H9 (cell line): ENCODE data around the gene VANGL2. TPM values are rescaled to one million over a fixed set of nuclear protein-coding genes. Genes with fewer than 3 reads are reported as not detected.

ENCODE experiments used
- DNase-seq: peaks from one replicate; pipeline ENCODE4 v3.0.0-alpha.2; 2017
- H2AFZ ChIP-seq: one replicate; pipeline ENCODE4 v1.6.1; 2013; ENCODE audit warnings: mild to moderate bottlenecking, low read length, control low read depth, moderate library complexity
- H2AK5ac ChIP-seq: 2 replicates; pipeline ENCODE4 v1.6.1; 2013; ENCODE audit warnings: low read length, control low read depth, mixed read lengths; ENCODE audit not compliant: insufficient read length
- H2BK120ac ChIP-seq: one replicate; pipeline ENCODE4 v1.6.1; 2013; ENCODE audit warnings: low read depth, mild to moderate bottlenecking, low read length, control low read depth, inconsistent platforms; ENCODE audit not compliant: poor library complexity, severe bottlenecking
- H2BK12ac ChIP-seq: 2 replicates; pipeline ENCODE4 v1.6.1; 2013; ENCODE audit warnings: low read length, control low read depth, mixed read lengths, low read depth; ENCODE audit not compliant: insufficient read length
- H2BK15ac ChIP-seq: 2 replicates; pipeline ENCODE4 v1.6.1; 2013; ENCODE audit warnings: low read depth, low read length, control low read depth
- H2BK20ac ChIP-seq: one replicate; pipeline ENCODE4 v1.6.1; 2013; ENCODE audit warnings: low read depth, mild to moderate bottlenecking, low read length, control low read depth, inconsistent platforms; ENCODE audit not compliant: poor library complexity, severe bottlenecking
- H2BK5ac ChIP-seq: 2 replicates; pipeline ENCODE4 v1.6.1; 2013; ENCODE audit warnings: low read length, control low read depth, mixed read lengths; ENCODE audit not compliant: insufficient read length
- H3K14ac ChIP-seq: 2 replicates; pipeline ENCODE4 v1.6.1; 2013; ENCODE audit warnings: low read length, control low read depth; ENCODE audit not compliant: insufficient read depth
- H3K18ac ChIP-seq: 2 replicates; pipeline ENCODE4 v1.6.1; 2013; ENCODE audit warnings: low read depth, mild to moderate bottlenecking, mixed read lengths, low read length, control low read depth; ENCODE audit not compliant: insufficient read length
- H3K23ac ChIP-seq: 2 replicates; pipeline ENCODE4 v1.6.1; 2013; ENCODE audit warnings: low read length, control low read depth, mixed read lengths, low read depth; ENCODE audit not compliant: insufficient read length
- H3K23me2 ChIP-seq: 2 replicates; pipeline ENCODE4 v1.6.1; 2013; ENCODE audit warnings: low read depth, mild to moderate bottlenecking, mixed read lengths, low read length, control low read depth; ENCODE audit not compliant: insufficient read length, poor library complexity, severe bottlenecking
- H3K27ac ChIP-seq: 2 replicates; pipeline ENCODE4 v1.5.1; 2013; ENCODE audit warnings: low read length, control low read depth, mixed read lengths, low read depth; ENCODE audit not compliant: insufficient read length
- H3K27me3 ChIP-seq: 2 replicates; pipeline ENCODE4 v1.6.1; 2013; ENCODE audit warnings: low read length, control low read depth, inconsistent platforms; ENCODE audit not compliant: insufficient read depth
- H3K4ac ChIP-seq: 2 replicates; pipeline ENCODE4 v1.6.1; 2013; ENCODE audit warnings: low read depth, mild to moderate bottlenecking, control low read depth, inconsistent platforms, low read length, moderate library complexity
- H3K4me1 ChIP-seq: 2 replicates; pipeline ENCODE4 v1.6.1; 2013; ENCODE audit warnings: low read length, control low read depth, inconsistent platforms; ENCODE audit not compliant: insufficient read depth
- H3K4me2 ChIP-seq: 2 replicates; pipeline ENCODE4 v1.6.1; 2013; ENCODE audit warnings: low read length, control low read depth, mixed read lengths; ENCODE audit not compliant: insufficient read length, insufficient read depth
- H3K56ac ChIP-seq: 2 replicates; pipeline ENCODE4 v1.6.1; 2013; ENCODE audit warnings: low read depth, mild to moderate bottlenecking, mixed read lengths, low read length, control low read depth; ENCODE audit not compliant: insufficient read length
- H3K79me1 ChIP-seq: 2 replicates; pipeline ENCODE4 v1.6.1; 2013; ENCODE audit warnings: low read depth, mild to moderate bottlenecking, moderate library complexity, low read length, control low read depth, inconsistent platforms; ENCODE audit not compliant: insufficient read depth, poor library complexity, severe bottlenecking
- H3K79me2 ChIP-seq: 2 replicates; pipeline ENCODE4 v1.6.1; 2013; ENCODE audit warnings: low read length, control low read depth, inconsistent platforms; ENCODE audit not compliant: insufficient read depth
- H3K9ac ChIP-seq: 2 replicates; pipeline ENCODE4 v1.6.1; 2013; ENCODE audit warnings: low read length, control low read depth, mixed read lengths; ENCODE audit not compliant: insufficient read length; ENCODE audit errors: extremely low read depth
- H3K9me3 ChIP-seq: one replicate; pipeline ENCODE4 v1.6.1; 2013; ENCODE audit warnings: low read depth, low read length, inconsistent platforms; ENCODE audit not compliant: control insufficient read depth
- H3T11ph ChIP-seq: one replicate; pipeline ENCODE4 v1.6.1; 2013; ENCODE audit warnings: mild to moderate bottlenecking, low read length, control low read depth, inconsistent platforms
- H4K20me1 ChIP-seq: one replicate; pipeline ENCODE4 v1.6.1; 2013; ENCODE audit not compliant: control insufficient read depth, insufficient read length, insufficient read depth
- H4K5ac ChIP-seq: 2 replicates; pipeline ENCODE4 v1.6.1; 2013; ENCODE audit warnings: low read depth, mild to moderate bottlenecking, mixed read lengths, low read length, control low read depth; ENCODE audit not compliant: insufficient read length
- H4K8ac ChIP-seq: replicated peaks from 2 replicates; pipeline ENCODE4 v1.6.1; 2013; ENCODE audit warnings: low read length, control low read depth, mixed read lengths, low read depth; ENCODE audit not compliant: insufficient read length
- H4K91ac ChIP-seq: 2 replicates; pipeline ENCODE4 v1.6.1; 2013; ENCODE audit warnings: low read depth, mild to moderate bottlenecking, moderate library complexity, mixed read lengths, low read length, control low read depth; ENCODE audit not compliant: insufficient read length
- H3K27ac Mint-ChIP-seq, 3 experiments: 2 replicates in 2 of 3; 3 replicates in 1 of 3; pipeline ENCODE4 v1.8.0; 2020 to 2021; ENCODE audit warnings: mixed read lengths in 3 of 3, mild to moderate bottlenecking in 1 of 3, moderate library complexity in 1 of 3
- H3K27me3 Mint-ChIP-seq: 2 replicates; pipeline ENCODE4 v1.8.0; 2021; ENCODE audit warnings: low read depth, mild to moderate bottlenecking, moderate library complexity, mixed read lengths
- H3K36me3 Mint-ChIP-seq, 3 experiments: 2 replicates in 2 of 3; 3 replicates in 1 of 3; pipeline ENCODE4 v1.8.0; 2020 to 2021; ENCODE audit warnings: low read depth in 3 of 3, mixed read lengths in 3 of 3; ENCODE audit not compliant: insufficient read depth in 1 of 3
- H3K4me1 Mint-ChIP-seq, 2 experiments: 2 replicates each; pipeline ENCODE4 v1.8.0; 2020; ENCODE audit warnings: mixed read lengths in 2 of 2
- H3K4me3 Mint-ChIP-seq, 2 experiments: 2 replicates in 1 of 2; 3 replicates in 1 of 2; pipeline ENCODE4 v1.8.0; 2020 to 2021; ENCODE audit warnings: mild to moderate bottlenecking in 2 of 2, mixed read lengths in 2 of 2, moderate library complexity in 1 of 2
- H3K9me3 Mint-ChIP-seq, 2 experiments: 2 replicates in 1 of 2; 3 replicates in 1 of 2; pipeline ENCODE4 v1.8.0; 2020; ENCODE audit warnings: mild to moderate bottlenecking in 2 of 2, mixed read lengths in 2 of 2, moderate library complexity in 1 of 2
- WGBS: extraction: QIAGEN DNeasy Blood & Tissue Kit; methylation state at CpG from one replicate; pipeline ENCODE4 v1.1.7; 2013; ENCODE audit warnings: missing lambda C conversion rate, low lambda C conversion rate, mixed read lengths; ENCODE audit not compliant: insufficient read length; ENCODE audit errors: extremely low coverage; 5-methylcytosine and 5-hydroxymethylcytosine counted together
- total RNA-seq: library from RNA; stranded (reverse); gene quantifications from 2 replicates; pipeline ENCODE4 v1.2.1, GENCODE V29; 2021
- TF ChIP-seq, protein P1 (sequence below): fragments of 200-600 bp; sonication (generic); conservative IDR thresholded peaks from 3 replicates; pipeline ENCODE4 v1.8.0; 2021; ENCODE audit warnings: antibody characterized with exemption, mild to moderate bottlenecking

VANGL2 gene
- total RNA-seq, 1 experiment from 2014 or later = 58.5 TPM

DNA sequence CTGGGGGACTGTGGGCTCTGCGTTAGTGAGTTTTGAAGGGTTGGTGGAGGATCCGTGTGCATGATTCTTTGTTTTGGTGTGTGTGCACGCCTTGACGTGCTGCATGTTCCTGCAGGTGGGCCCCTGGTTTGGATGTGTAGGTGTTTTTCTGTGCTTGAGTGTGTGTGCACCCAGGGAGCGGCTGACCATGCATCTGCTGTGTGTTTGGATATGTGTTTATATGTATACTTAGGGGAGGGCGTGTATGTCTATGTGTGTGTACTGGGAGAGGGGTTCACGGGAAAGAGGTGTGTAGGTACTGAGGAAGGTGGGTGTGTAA lies 1.1 kb downstream of the VANGL2 start:
- Histone ChIP-seq H3T11ph (no peak overlapping the region), H3K4me1 (peaks cover 27% of the 10 kb centered on the region; the same call in 1 of the 2 replicates), H4K5ac (no peak overlapping the region), H3K9ac (peak overlapping the region; percentile 68), H3K9me3 (no peaks in the 10 kb centered on the region), H3K4ac (no peak overlapping the region), H3K56ac (no peak overlapping the region), H3K4me2 (peak overlapping the region; percentile 95), H4K8ac (no peak overlapping the region), H3K79me2 (peaks cover 24% of the 10 kb centered on the region; the same call in 1 of the 2 replicates), H3K23ac (peak overlapping the region; percentile 24), H2BK5ac (no peak overlapping the region), H2BK120ac (no peak overlapping the region), H3K14ac (peak overlapping the region; percentile 33; the same call in 1 of the 2 replicates), H2BK20ac (no peak overlapping the region), H2AFZ (no peak overlapping the region), H2BK12ac (no peak overlapping the region), H3K23me2 (peaks cover 17% of the 10 kb centered on the region), H4K91ac (no peak overlapping the region), H3K79me1 (no peaks in the 10 kb centered on the region), H3K27ac (no peak overlapping the region), H2BK15ac (no peak overlapping the region), H3K18ac (no peak overlapping the region), H4K20me1 (no peaks in the 10 kb centered on the region), H3K27me3 (no peaks in the 10 kb centered on the region), H2AK5ac (no peak overlapping the region)
- H3K27me3 Mint-ChIP-seq = no peaks in the 10 kb centered on the region
- TF ChIP-seq, protein P1, sequence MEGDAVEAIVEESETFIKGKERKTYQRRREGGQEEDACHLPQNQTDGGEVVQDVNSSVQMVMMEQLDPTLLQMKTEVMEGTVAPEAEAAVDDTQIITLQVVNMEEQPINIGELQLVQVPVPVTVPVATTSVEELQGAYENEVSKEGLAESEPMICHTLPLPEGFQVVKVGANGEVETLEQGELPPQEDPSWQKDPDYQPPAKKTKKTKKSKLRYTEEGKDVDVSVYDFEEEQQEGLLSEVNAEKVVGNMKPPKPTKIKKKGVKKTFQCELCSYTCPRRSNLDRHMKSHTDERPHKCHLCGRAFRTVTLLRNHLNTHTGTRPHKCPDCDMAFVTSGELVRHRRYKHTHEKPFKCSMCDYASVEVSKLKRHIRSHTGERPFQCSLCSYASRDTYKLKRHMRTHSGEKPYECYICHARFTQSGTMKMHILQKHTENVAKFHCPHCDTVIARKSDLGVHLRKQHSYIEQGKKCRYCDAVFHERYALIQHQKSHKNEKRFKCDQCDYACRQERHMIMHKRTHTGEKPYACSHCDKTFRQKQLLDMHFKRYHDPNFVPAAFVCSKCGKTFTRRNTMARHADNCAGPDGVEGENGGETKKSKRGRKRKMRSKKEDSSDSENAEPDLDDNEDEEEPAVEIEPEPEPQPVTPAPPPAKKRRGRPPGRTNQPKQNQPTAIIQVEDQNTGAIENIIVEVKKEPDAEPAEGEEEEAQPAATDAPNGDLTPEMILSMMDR = no peak
- H3K4me3 Mint-ChIP-seq = peak overlapping the region; percentile 91
- DNase-seq = no peak
- no CpG with 5 or more reads among the region's 7 CpGs for WGBS
- H3K36me3 Mint-ChIP-seq = peaks cover 0 to 13% (median 4%) of the 10 kb centered on the region in 3 experiments; a peak in 4 of 7 replicates
- peak overlapping the region in 2 of 3 experiments; percentile 16 to 93; a peak in 5 of 7 replicates for H3K27ac Mint-ChIP-seq
- no peaks in the 10 kb centered on the region for H3K9me3 Mint-ChIP-seq
- H3K4me1 Mint-ChIP-seq = peaks cover 63% of the 10 kb centered on the region in 2 experiments
